ENCODE data around the gene LHX1.

DNA sequence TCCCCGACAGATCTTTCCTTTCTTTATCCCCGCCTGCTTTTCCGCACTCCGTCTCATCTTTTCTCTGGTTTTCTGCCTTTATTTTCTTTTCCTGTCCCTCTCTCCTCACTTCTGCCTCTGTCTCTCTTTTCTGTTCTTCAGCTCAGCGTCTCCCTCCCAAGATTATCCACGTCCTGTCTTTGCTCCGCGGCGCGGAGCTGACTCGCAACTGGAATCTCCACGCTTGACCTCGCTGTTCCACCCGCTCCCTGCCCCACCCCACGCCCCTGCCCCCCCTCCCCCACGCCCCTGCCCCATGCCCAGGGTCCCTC, 4.9 kb upstream of the LHX1 start:
- TF ChIP-seq, protein P1, sequence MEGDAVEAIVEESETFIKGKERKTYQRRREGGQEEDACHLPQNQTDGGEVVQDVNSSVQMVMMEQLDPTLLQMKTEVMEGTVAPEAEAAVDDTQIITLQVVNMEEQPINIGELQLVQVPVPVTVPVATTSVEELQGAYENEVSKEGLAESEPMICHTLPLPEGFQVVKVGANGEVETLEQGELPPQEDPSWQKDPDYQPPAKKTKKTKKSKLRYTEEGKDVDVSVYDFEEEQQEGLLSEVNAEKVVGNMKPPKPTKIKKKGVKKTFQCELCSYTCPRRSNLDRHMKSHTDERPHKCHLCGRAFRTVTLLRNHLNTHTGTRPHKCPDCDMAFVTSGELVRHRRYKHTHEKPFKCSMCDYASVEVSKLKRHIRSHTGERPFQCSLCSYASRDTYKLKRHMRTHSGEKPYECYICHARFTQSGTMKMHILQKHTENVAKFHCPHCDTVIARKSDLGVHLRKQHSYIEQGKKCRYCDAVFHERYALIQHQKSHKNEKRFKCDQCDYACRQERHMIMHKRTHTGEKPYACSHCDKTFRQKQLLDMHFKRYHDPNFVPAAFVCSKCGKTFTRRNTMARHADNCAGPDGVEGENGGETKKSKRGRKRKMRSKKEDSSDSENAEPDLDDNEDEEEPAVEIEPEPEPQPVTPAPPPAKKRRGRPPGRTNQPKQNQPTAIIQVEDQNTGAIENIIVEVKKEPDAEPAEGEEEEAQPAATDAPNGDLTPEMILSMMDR (IDR thresholded peaks at IDR 0.05 in 8 of 11, conservative IDR thresholded peaks at IDR 0.05 in 3 of 11), result no peak
- TF ChIP-seq POLR2AphosphoS5 (IDR thresholded peaks at IDR 0.05) (no peak), POLR2A (IDR thresholded peaks at IDR 0.05) (no peak)
